ENCODE measurements around the gene IGFBP2. TPM values are rescaled to one million over a fixed set of nuclear protein-coding genes. Genes with fewer than 3 reads are reported as not detected.

Gene IGFBP2
- polyA plus RNA-seq, 1 of the 3 experiments (the other 2 are of a cell fraction): 695 TPM

GRCh38 chr2:216672466-216672865 lies 39.2 kb downstream of the IGFBP2 start:
- WGBS (ENCODE audit: low lambda C conversion rate): 81% methylated on average over 10 of the region's 10 CpGs
- ChIA-PET CTCF (interaction anchor here (0.7 to 24.7 kb wide), 4 partner anchors 10 to 1041 kb away, joined by 3 to 614 read pairs (median 6); no protein-coding TSS in a partner anchor), POLR2A (no interaction called here)
- H3K9me2 ChIP-seq: no peaks in the 10 kb centered on the region
- H3K9me3 ChIP-seq: no peaks in the 10 kb centered on the region
- no peak overlapping the region for H3K4me3 ChIP-seq (ENCODE audit: low read depth in 2 of 2, low read length in 1 of 2)
- peaks cover 0 to 19% of the 10 kb centered on the region in 2 experiments for H3K36me3 ChIP-seq (replicated peaks in 1 of 2; ENCODE audit: control insufficient read depth in 1 of 2, insufficient read depth in 2 of 2, low read length in 1 of 2)
- no peak for DNase-seq
- TF ChIP-seq, protein P1, sequence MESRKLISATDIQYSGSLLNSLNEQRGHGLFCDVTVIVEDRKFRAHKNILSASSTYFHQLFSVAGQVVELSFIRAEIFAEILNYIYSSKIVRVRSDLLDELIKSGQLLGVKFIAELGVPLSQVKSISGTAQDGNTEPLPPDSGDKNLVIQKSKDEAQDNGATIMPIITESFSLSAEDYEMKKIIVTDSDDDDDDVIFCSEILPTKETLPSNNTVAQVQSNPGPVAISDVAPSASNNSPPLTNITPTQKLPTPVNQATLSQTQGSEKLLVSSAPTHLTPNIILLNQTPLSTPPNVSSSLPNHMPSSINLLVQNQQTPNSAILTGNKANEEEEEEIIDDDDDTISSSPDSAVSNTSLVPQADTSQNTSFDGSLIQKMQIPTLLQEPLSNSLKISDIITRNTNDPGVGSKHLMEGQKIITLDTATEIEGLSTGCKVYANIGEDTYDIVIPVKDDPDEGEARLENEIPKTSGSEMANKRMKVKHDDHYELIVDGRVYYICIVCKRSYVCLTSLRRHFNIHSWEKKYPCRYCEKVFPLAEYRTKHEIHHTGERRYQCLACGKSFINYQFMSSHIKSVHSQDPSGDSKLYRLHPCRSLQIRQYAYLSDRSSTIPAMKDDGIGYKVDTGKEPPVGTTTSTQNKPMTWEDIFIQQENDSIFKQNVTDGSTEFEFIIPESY (IDR thresholded peaks at IDR 0.05; ENCODE audit: borderline replicate concordance, low read depth): no peak
- TF ChIP-seq GATA2 (CRISPR knock-in tag; IDR thresholded peaks at IDR 0.05) (no peak), PBX3 (IDR thresholded peaks at IDR 0.05) (no peak), NFIC (IDR thresholded peaks at IDR 0.05; ENCODE audit: borderline replicate concordance) (no peak), NRF1 (IDR thresholded peaks at IDR 0.05; ENCODE audit: low read depth, low read length) (no peak), EP300 (IDR thresholded peaks at IDR 0.05; ENCODE audit: borderline replicate concordance in 1 of 2, low read depth in 1 of 2, low read length in 1 of 2) (no peak), TAF1 (IDR thresholded peaks at IDR 0.05; ENCODE audit: borderline replicate concordance, low read depth, low read length) (no peak), SMC3 (IDR thresholded peaks at IDR 0.05; ENCODE audit: low read depth, low read length) (no peak), FOXJ3 (CRISPR knock-in tag; IDR thresholded peaks at IDR 0.05) (no peak), RXRA (IDR thresholded peaks at IDR 0.05; ENCODE audit: borderline replicate concordance, low read depth) (no peak), YY1 (IDR thresholded peaks at IDR 0.05; ENCODE audit: low read depth) (no peak), MXI1 (IDR thresholded peaks at IDR 0.05; ENCODE audit: low read depth, low read length) (no peak), CHD2 (IDR thresholded peaks at IDR 0.05; ENCODE audit: low read length, partially characterized antibody) (no peak), FOXM1 (IDR thresholded peaks at IDR 0.05; ENCODE audit: low read depth) (no peak), EZH2phosphoT487 (IDR thresholded peaks at IDR 0.05; ENCODE audit: borderline replicate concordance, low read depth) (no peak), GABPA (IDR thresholded peaks at IDR 0.05; ENCODE audit: low read depth) (no peak), ELF1 (IDR thresholded peaks at IDR 0.05) (no peak)
- TF ChIP-seq, protein P2, sequence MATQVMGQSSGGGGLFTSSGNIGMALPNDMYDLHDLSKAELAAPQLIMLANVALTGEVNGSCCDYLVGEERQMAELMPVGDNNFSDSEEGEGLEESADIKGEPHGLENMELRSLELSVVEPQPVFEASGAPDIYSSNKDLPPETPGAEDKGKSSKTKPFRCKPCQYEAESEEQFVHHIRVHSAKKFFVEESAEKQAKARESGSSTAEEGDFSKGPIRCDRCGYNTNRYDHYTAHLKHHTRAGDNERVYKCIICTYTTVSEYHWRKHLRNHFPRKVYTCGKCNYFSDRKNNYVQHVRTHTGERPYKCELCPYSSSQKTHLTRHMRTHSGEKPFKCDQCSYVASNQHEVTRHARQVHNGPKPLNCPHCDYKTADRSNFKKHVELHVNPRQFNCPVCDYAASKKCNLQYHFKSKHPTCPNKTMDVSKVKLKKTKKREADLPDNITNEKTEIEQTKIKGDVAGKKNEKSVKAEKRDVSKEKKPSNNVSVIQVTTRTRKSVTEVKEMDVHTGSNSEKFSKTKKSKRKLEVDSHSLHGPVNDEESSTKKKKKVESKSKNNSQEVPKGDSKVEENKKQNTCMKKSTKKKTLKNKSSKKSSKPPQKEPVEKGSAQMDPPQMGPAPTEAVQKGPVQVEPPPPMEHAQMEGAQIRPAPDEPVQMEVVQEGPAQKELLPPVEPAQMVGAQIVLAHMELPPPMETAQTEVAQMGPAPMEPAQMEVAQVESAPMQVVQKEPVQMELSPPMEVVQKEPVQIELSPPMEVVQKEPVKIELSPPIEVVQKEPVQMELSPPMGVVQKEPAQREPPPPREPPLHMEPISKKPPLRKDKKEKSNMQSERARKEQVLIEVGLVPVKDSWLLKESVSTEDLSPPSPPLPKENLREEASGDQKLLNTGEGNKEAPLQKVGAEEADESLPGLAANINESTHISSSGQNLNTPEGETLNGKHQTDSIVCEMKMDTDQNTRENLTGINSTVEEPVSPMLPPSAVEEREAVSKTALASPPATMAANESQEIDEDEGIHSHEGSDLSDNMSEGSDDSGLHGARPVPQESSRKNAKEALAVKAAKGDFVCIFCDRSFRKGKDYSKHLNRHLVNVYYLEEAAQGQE (IDR thresholded peaks at IDR 0.05; ENCODE audit: low read depth, low read length): no peak
- TF ChIP-seq, protein P3, sequence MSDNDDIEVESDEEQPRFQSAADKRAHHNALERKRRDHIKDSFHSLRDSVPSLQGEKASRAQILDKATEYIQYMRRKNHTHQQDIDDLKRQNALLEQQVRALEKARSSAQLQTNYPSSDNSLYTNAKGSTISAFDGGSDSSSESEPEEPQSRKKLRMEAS (IDR thresholded peaks at IDR 0.05; ENCODE audit: low read depth): no peak
- no peak overlapping the region for H2AFZ ChIP-seq (ENCODE audit: low read depth)
- H3F3A ChIP-seq (replicated peaks; ENCODE audit: insufficient read depth): peaks cover 3% of the 10 kb centered on the region
- no peaks in the 10 kb centered on the region for H4K20me1 ChIP-seq (ENCODE audit: insufficient read depth)
- no peak overlapping the region for H3K4me2 ChIP-seq
- no peak overlapping the region for H3K9ac ChIP-seq
- H3K79me2 ChIP-seq (ENCODE audit: insufficient read depth): no peaks in the 10 kb centered on the region
- H3K27me3 ChIP-seq (ENCODE audit: insufficient read depth): no peaks in the 10 kb centered on the region
- no peaks in the 10 kb centered on the region for H3K4me1 ChIP-seq (ENCODE audit: control insufficient read depth in 1 of 2, insufficient read depth in 2 of 2, low read depth in 1 of 2, low read length in 1 of 2)
- no peak overlapping the region for H3K27ac ChIP-seq (ENCODE audit: low read depth in 2 of 2, low read length in 1 of 2)
